Activated CD8-positive, alpha-beta T cell treated with anti-CD3 and anti-CD28 coated beads, Interleukin-2, amount 10 ng/mL, durations not matched to agents 7 days and 5 days (primary cell): ENCODE measurements around the gene AP3S2. TPM values are rescaled to one million over a fixed set of nuclear protein-coding genes. Genes with fewer than 3 reads are reported as not detected.
A peak's percentile ranks its signal among the peaks of the same experiment; 100 is the strongest.
"Not testable (repeated sequence)": the region's sequence is repeated elsewhere in the genome, so short reads cannot be mapped to it uniquely, and the experiment has no call there.

Source experiments
- ATAC-seq: fragments of 150-1000 bp; cut with Tn5 transposase; one replicate; pipeline ENCODE4 v1.10.0; 2021; ENCODE audit warnings: moderate library complexity
- CTCF ChIA-PET: fragments of 350-600 bp; sonication (Branson Sonifier 250); formaldehyde crosslinking; loops from one replicate; lab custom pipeline; 2021; ENCODE audit warnings: antibody characterized with exemption; lab: Charles Lee
- POLR2A ChIA-PET: fragments of 350-600 bp; sonication (Branson Sonifier 250); formaldehyde crosslinking; loops from one replicate; lab custom pipeline; 2021; ENCODE audit warnings: antibody characterized with exemption; lab: Charles Lee
- DNase-seq: peaks from one replicate; pipeline ENCODE4 v3.0.0-alpha.2; 2020
- H3K27ac Mint-ChIP-seq: one replicate; pipeline ENCODE4 v1.8.0; 2021; ENCODE audit warnings: mild to moderate bottlenecking, mixed read lengths
- H3K27me3 Mint-ChIP-seq: one replicate; pipeline ENCODE4 v1.8.0; 2021; ENCODE audit warnings: low read depth, mixed read lengths
- H3K36me3 Mint-ChIP-seq: one replicate; pipeline ENCODE4 v1.8.0; 2021; ENCODE audit warnings: low read depth, mixed read lengths
- H3K4me1 Mint-ChIP-seq: one replicate; pipeline ENCODE4 v1.8.0; 2021; ENCODE audit warnings: low read depth, mixed read lengths
- H3K4me3 Mint-ChIP-seq: one replicate; pipeline ENCODE4 v1.8.0; 2021; ENCODE audit warnings: mild to moderate bottlenecking, mixed read lengths
- H3K9me3 Mint-ChIP-seq: one replicate; pipeline ENCODE4 v1.8.0; 2022; ENCODE audit warnings: mixed read lengths; ENCODE audit not compliant: insufficient read depth
- total RNA-seq, 2 experiments: library from RNA; stranded (reverse); gene quantifications; one replicate each; pipeline ENCODE4 v1.2.3, GENCODE V29; 2021

The AP3S2 gene
- total RNA-seq, 2 experiments from 2014 or later: 24.7 to 25.5 TPM

DNA sequence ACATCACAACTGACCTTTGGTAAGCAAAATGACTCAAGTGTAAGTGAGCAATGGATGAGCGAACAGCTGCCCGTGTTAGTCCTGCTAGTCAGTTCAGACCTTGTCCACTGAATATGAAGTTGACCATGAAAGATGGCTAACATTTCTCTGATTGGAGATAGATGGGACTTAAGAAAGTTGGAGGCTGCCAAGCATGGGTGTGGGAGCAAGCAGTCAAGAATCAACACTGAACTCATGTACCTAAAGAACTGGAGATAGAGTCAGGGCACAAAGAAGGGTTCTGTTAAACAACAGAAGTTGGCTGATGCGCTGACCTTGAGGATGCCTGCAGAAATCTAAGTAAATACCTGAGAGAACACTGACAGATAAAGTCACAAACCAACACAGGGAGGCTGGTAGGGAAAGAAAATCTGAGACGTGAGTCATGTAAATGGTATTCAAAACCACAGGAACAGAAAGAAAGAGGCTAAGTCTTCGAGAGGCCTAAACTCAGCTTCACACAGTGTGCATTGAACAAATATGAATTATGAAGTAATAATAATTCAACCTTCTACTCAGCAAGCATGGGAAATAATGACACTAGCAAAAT, 48.4 kb downstream of the AP3S2 start:
- ChIA-PET POLR2A (no interaction called here), CTCF (interaction anchor here (1.3 kb wide), 1 partner anchor 43 kb away, joined by 3 read pairs; no protein-coding TSS in a partner anchor)
- peaks cover 11% of the 10 kb centered on the region for H3K36me3 Mint-ChIP-seq
- ATAC-seq (no peak), DNase-seq (no peak)
- H3K27me3 Mint-ChIP-seq: no peaks in the 10 kb centered on the region
- H3K4me1 Mint-ChIP-seq: no peaks in the 10 kb centered on the region
- H3K4me3 Mint-ChIP-seq: no peak overlapping the region
- no peaks in the 10 kb centered on the region for H3K9me3 Mint-ChIP-seq
- H3K27ac Mint-ChIP-seq: no peak overlapping the region

DNA sequence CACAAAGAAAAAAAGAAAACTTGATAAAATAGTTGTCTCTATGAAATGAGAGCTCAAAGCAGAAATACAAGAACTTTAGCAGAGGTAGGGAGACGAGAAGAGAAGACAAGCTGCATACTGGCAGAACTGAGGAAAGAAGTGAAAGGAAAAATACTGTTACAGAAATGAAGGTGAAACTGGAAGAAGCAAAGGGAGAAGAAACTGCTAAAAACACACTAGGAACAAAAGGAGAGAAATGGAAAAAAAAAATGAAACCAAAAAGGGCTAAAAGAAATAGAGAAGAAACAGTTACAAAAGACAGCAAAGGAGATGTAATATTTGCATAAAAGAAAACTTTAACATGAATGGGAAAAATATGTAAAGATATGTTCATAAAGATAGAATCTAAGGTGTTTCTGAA, 51.8 kb downstream of the AP3S2 start:
- Mint-ChIP-seq H3K27ac (no peak overlapping the region), H3K4me1 (peaks cover 12% of the 10 kb centered on the region), H3K36me3 (peaks cover 6% of the 10 kb centered on the region), H3K27me3 (no peaks in the 10 kb centered on the region), H3K4me3 (no peak overlapping the region), H3K9me3 (no peaks in the 10 kb centered on the region)
- CTCF ChIA-PET: interaction anchor here (2.2 kb wide), 1 partner anchor 33 kb away, joined by 11 read pairs; no protein-coding TSS in a partner anchor
- POLR2A ChIA-PET: no interaction called here
- no peak for ATAC-seq
- no peak for DNase-seq

DNA sequence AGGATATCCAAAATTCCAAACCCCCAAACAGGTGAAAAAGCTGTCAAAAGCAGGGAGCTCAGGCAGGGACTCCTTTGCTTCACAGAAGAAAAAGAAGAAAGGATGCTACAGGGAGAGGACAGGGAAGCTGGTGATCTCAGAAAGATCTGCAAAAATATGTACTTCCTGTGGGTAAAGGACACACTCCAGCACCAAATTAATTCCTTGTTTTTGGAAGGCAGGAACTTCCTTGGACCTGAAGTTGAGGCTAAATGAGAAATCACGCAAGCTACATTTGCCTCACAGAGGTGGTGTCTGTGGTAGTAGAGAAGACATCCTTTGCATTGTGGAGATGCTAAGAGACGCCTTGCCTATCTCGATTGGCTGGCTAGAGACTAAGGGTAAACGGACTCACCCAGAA, 52.5 kb downstream of the AP3S2 start:
- H3K36me3 Mint-ChIP-seq: peaks cover 9% of the 10 kb centered on the region
- no peak overlapping the region for H3K27ac Mint-ChIP-seq
- H3K4me3 Mint-ChIP-seq: no peak overlapping the region
- no peaks in the 10 kb centered on the region for H3K27me3 Mint-ChIP-seq
- CTCF ChIA-PET: interaction anchor here (2.2 kb wide), 1 partner anchor 34 kb away, joined by 11 read pairs; no protein-coding TSS in a partner anchor
- H3K9me3 Mint-ChIP-seq: no peaks in the 10 kb centered on the region
- H3K4me1 Mint-ChIP-seq: peaks cover 16% of the 10 kb centered on the region
- DNase-seq: no peak
- ATAC-seq: no peak
- POLR2A ChIA-PET: no interaction called here

DNA sequence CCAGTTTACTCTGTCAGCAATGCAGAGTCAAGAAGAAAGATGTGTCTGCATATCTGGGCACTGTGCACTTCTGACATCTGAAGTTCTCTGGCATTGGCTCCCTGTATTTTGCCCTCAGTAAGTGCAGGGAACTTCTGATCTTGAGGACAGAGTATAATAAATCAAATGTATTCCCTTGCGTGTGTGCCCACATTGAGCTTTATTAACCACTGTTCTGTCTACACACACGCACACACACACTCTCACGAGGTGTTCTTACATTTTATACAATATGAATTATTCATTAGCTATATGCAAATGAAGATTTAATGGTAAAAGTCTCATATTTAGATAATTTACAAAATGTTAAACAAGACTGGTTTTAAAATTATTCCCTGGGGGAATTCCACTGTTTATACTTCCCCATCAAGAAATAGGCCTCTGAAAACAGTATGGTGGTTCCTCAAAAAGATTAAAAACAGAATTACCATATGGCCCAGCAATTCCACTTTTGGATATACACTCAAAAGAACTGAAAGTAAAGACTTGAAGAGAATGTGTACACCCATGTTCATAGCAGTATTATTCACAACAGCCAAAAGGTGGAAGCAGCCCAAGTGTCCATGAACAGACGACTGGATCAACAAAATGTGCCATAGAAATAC, 54.5 kb downstream of the AP3S2 start:
- no peak overlapping the region for H3K4me3 Mint-ChIP-seq
- ChIA-PET CTCF (interaction anchor here (2.1 kb wide), 1 partner anchor 35 kb away, joined by 5 read pairs; no protein-coding TSS in a partner anchor), POLR2A (interaction anchor here (0.9 kb wide), 1 partner anchor 232 kb away, joined by 3 read pairs; no protein-coding TSS in a partner anchor)
- DNase-seq (no peak), ATAC-seq (no peak)
- no peaks in the 10 kb centered on the region for H3K27me3 Mint-ChIP-seq
- peaks cover 21% of the 10 kb centered on the region for H3K36me3 Mint-ChIP-seq
- H3K27ac Mint-ChIP-seq: no peak overlapping the region
- H3K4me1 Mint-ChIP-seq: peaks cover 16% of the 10 kb centered on the region
- no peaks in the 10 kb centered on the region for H3K9me3 Mint-ChIP-seq

DNA sequence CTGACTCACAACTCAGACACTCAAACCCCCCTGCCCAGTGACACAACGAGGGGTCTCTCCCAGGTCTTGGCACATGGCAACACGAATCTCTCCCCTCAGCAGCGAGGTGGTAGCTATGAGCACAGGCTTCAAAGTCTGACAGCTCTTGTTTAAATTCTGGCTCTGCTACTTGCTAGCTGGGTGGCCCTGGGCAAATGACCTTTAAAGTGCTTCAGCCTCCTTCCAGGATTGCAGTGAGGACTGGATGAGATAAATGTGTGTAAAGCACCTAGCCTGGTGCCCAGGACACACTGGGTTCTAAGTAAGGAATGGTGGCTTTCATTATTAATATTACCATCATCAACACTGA, 56.0 kb downstream of the AP3S2 start:
- Mint-ChIP-seq H3K27me3 (no peaks in the 10 kb centered on the region), H3K4me1 (peaks cover 16% of the 10 kb centered on the region), H3K27ac (no peak overlapping the region), H3K36me3 (peaks cover 22% of the 10 kb centered on the region), H3K9me3 (no peaks in the 10 kb centered on the region), H3K4me3 (no peak overlapping the region)
- POLR2A ChIA-PET: interaction anchor here (0.6 kb wide), 1 partner anchor 297 kb away, joined by 3 read pairs; no protein-coding TSS in a partner anchor
- DNase-seq: no peak
- CTCF ChIA-PET: interaction anchor here (0.9 to 2.1 kb wide), 3 partner anchors 13 to 76 kb away, joined by 3 to 5 read pairs (median 3); no protein-coding TSS in a partner anchor
- no peak for ATAC-seq

DNA sequence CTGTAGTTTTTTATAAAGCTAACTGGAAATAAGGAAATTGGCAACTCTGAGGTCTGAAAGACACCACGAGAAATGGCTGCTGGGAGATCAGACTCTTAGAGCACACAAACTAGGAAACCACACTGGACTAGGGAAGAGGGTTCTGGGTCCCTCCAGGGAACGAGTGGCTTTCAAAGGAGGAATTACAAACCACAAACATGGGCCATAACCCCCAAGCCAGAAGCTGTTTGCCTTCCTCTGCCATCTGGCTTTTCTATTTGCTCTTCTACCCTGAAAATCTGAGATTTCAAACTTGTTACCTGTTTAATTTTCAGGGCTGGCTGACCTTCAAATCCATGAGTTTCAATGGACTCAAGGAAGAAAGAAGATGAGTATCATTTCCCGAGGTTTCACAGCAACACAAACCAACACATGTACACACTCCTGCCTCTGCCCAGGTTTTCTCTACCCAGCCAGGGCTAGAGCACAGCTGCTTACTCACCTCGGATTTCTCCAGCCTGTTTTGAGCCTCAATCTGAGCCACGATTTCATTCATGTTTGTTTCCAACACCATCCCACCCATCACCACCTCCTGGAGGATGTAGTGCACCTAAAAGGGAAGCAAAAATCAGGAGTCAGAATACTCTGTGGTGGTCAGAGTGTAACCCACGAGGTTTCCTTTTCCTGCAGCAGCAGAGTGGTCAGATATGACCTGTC, 56.5 kb downstream of the AP3S2 start:
- ChIA-PET POLR2A (interaction anchor here (0.6 kb wide), 1 partner anchor 297 kb away, joined by 3 read pairs; no protein-coding TSS in a partner anchor), CTCF (interaction anchor here (0.9 to 2.1 kb wide), 4 partner anchors 37 to 76 kb away, joined by 3 to 7 read pairs (median 4); no protein-coding TSS in a partner anchor)
- no peak for DNase-seq
- Mint-ChIP-seq H3K36me3 (peaks cover 22% of the 10 kb centered on the region), H3K9me3 (no peaks in the 10 kb centered on the region), H3K27me3 (no peaks in the 10 kb centered on the region), H3K4me3 (no peak overlapping the region), H3K4me1 (peaks cover 16% of the 10 kb centered on the region), H3K27ac (no peak overlapping the region)
- no peak for ATAC-seq

DNA sequence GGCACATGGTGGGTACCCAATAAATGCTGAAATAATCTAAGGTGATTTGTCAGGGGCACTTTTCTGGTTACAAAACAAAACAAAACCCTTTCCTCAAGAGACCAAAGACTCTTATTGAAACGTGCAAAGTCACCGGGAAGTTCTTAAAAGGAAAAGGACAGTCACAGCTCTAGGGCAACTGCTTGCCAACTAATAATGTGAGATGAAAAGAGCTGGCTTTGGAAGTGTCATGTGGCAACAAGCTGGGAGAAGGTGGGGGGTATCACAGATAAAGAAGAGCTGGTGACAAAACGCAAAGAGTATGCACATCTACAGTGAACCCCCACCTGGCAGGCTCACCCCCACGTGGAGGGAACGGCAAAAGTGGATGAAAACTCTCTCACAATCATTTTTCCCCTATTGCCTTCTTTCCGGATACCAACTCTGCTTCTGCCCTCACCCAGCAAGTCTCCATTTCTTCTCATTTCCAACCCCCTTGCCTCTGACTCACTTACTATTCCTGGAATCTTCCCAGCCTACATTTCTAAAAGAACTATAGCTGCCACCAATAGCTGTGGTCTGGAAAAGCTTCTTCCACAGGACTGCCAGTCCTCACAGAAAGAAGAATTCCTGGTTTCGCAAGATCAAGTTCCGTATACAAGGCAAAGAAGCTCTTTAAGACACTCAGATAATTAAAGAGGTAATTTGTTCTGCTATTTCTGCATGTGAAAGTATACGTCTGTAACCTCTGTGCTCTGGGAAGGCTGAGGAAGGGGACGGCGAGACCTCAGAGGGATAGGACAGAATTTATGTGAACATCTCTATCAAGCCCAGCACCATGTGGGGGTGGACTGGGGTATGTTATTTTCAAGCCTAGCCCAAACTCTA, 57.3 kb downstream of the AP3S2 start:
- Mint-ChIP-seq H3K4me1 (peaks cover 16% of the 10 kb centered on the region), H3K9me3 (no peaks in the 10 kb centered on the region), H3K27ac (no peak overlapping the region), H3K27me3 (no peaks in the 10 kb centered on the region), H3K36me3 (peaks cover 22% of the 10 kb centered on the region), H3K4me3 (no peak overlapping the region)
- POLR2A ChIA-PET: no interaction called here
- CTCF ChIA-PET: interaction anchor here (1.3 to 1.4 kb wide), 2 partner anchors 38 to 75 kb away, joined by 4 to 7 read pairs; no protein-coding TSS in a partner anchor
- ATAC-seq (no peak), DNase-seq (no peak)

DNA sequence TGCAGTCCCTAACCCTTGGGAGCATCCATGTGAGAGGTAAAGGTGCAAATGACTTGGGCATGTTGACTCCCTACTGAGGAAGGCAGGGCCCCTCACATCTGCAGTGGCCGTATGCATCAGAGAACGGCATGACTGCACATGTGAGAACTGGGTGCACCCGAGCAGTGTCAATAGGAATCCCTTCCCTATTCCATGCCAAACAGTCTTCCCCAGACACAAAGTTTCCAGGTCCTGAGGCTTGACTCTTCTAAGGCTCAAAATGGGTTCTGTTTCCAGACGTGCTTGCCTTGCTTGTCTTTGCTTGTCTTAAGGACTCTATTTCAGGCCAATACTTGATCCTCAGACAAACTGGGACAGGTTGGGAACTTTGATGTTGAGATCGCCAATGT, 58.6 kb downstream of the AP3S2 start:
- Mint-ChIP-seq H3K36me3 (peaks cover 22% of the 10 kb centered on the region), H3K27ac (peak overlapping the region; percentile 1), H3K9me3 (no peaks in the 10 kb centered on the region), H3K4me1 (peaks cover 16% of the 10 kb centered on the region), H3K4me3 (no peak overlapping the region), H3K27me3 (no peaks in the 10 kb centered on the region)
- POLR2A ChIA-PET: no interaction called here
- DNase-seq (no peak), ATAC-seq (no peak)
- CTCF ChIA-PET: no interaction called here

DNA sequence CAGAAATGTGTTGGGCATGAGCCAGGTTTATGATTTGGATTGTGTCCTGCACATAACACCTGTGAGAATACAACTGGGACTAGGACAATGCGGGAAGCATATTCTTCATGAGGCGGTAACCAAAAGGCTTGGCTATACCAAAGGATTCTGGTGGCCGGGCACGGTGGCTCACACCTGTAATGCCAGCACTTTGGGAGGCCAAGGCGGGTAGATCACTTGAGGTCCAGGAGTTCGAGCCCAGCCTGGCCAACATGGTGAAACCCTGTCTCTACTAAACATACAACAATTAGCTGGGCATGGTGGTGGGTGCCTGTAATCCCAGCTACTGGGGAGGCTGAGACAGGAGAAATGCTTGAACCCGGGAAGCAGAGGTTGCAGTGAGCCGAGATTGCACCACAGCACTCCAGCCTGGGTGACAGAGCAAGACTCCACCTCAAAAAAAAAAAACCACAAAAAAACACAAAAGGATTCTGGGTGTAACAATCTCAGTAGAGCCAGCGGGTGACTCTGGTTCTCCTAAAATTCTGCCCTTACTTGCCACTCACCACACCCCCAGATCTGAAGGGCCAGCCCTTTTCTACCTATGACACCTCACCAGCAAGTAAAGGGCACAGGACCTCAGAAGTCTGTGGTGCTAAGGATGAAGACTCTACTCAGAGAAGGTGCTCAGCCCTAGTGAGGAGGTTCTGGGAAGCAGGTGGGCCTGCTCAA, 59.2 kb downstream of the AP3S2 start:
- H3K27me3 Mint-ChIP-seq, DNase-seq, H3K4me3 Mint-ChIP-seq, H3K9me3 Mint-ChIP-seq, POLR2A ChIA-PET, CTCF ChIA-PET, ATAC-seq, H3K27ac Mint-ChIP-seq: not testable (repeated sequence)
- peaks cover 16% of the 10 kb centered on the region for H3K4me1 Mint-ChIP-seq
- peaks cover 19% of the 10 kb centered on the region for H3K36me3 Mint-ChIP-seq

DNA sequence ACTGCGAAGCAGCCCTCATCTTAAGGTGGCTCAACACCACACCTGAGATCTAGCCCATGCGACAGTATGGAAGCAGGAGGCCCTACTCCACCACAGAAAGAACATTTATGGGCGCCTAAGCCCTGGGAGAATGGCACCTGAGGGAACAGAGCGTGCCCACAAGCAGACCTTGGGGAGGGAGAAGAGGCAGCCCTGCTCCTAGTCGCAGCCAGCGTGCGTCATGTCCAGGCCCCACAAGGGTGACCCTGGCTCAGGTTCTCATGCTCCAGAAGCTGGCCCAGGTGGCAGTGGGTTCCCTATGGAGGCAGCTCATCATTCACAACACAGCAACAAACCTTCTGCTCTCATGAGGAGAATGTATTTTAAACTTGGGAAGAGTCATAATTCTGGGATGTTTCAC, 59.8 kb downstream of the AP3S2 start:
- ChIA-PET CTCF (no interaction called here), POLR2A (no interaction called here)
- Mint-ChIP-seq H3K27ac (no peak overlapping the region), H3K27me3 (no peaks in the 10 kb centered on the region), H3K9me3 (no peaks in the 10 kb centered on the region), H3K4me3 (no peak overlapping the region), H3K36me3 (peaks cover 19% of the 10 kb centered on the region), H3K4me1 (peaks cover 16% of the 10 kb centered on the region)
- DNase-seq (no peak), ATAC-seq (no peak)

DNA sequence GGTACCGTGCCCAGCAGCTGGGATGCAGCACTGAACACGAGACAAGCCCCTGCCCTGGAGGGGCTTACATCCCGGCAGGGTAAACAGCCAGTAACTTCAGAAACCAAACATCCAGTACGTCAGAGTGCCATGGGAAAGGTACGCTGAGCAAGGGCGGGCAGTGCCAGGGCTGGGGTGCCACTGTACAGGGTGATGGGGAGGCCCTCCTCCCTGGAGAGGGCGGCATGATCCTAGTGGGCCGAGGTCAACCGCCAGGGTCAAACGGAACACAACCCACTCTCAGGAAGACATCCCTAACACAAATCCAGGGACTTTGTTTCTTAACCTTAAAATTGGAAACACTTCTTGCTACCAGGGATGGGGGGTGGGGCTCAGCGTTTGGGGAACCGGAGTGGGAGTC, 63.2 kb downstream of the AP3S2 start:
- H3K9me3 Mint-ChIP-seq: no peaks in the 10 kb centered on the region
- DNase-seq (no peak), ATAC-seq (no peak)
- H3K27me3 Mint-ChIP-seq: no peaks in the 10 kb centered on the region
- no peak overlapping the region for H3K27ac Mint-ChIP-seq
- POLR2A ChIA-PET: no interaction called here
- H3K4me1 Mint-ChIP-seq: no peaks in the 10 kb centered on the region
- peaks cover 10% of the 10 kb centered on the region for H3K36me3 Mint-ChIP-seq
- H3K4me3 Mint-ChIP-seq: no peak overlapping the region
- CTCF ChIA-PET: no interaction called here
